GM21619 (cell line): ENCODE results near the gene CDH1.
"Not testable (repeated sequence)": the region's sequence is repeated elsewhere in the genome, so short reads cannot be mapped to it uniquely, and the experiment has no call there.

Experiments
- ATAC-seq: cut with Tn5 transposase; IDR thresholded peaks from one replicate; pipeline ENCODE4 v1.9.1; 2021; ENCODE audit not compliant: unreplicated experiment

CDH1 gene

DNA sequence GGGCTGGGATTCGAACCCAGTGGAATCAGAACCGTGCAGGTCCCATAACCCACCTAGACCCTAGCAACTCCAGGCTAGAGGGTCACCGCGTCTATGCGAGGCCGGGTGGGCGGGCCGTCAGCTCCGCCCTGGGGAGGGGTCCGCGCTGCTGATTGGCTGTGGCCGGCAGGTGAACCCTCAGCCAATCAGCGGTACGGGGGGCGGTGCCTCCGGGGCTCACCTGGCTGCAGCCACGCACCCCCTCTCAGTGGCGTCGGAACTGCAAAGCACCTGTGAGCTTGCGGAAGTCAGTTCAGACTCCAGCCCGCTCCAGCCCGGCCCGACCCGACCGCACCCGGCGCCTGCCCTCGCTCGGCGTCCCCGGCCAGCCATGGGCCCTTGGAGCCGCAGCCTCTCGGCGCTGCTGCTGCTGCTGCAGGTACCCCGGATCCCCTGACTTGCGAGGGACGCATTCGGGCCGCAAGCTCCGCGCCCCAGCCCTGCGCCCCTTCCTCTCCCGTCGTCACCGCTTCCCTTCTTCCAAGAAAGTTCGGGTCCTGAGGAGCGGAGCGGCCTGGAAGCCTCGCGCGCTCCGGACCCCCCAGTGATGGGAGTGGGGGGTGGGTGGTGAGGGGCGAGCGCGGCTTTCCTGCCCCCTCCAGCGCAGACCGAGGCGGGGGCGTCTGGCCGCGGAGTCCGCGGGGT, at the start of gene CDH1:
Gene CDH1, plus strand, starts transcription at position 247 of the 684 bp plus-strand sequence. Its CDS starts 124 bp downstream, at position 371.
- no peak for ATAC-seq

DNA sequence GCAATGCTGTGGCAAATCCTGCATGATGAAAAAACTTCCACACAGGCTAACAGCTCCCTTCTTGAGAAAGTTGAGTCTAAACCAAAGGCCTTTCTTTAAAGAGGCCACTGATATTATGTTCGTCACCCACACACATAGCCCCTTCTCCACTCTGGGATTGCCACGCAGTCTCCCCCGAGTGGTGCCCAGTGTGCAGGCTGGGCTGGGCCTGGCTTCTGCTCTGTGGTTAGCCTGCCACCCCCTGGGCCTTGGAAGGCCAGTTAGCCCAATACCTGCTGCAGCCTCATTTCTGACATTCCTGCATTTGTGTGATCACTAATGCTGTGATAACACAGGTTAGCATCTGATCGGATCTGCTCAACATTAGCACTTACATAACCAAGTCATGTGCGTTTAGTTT, 47.2 kb upstream of the CDH1 start:
- no peak for ATAC-seq

DNA sequence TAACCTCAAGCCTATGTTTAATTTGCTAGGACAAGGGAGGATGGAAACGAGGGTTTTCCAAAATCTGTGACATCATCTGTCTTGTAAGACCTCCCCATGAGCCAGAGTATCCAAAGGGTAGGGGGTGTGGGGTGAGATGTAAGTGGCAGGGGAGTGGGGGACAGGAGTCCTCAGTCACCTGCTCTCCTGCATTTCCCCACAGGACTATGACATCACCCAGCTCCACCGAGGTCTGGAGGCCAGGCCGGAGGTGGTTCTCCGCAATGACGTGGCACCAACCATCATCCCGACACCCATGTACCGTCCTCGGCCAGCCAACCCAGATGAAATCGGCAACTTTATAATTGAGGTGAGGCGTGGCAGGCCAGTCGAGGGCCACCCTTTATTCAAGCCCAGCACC, 41.5 kb upstream of the CDH1 start:
- no peak for ATAC-seq

DNA sequence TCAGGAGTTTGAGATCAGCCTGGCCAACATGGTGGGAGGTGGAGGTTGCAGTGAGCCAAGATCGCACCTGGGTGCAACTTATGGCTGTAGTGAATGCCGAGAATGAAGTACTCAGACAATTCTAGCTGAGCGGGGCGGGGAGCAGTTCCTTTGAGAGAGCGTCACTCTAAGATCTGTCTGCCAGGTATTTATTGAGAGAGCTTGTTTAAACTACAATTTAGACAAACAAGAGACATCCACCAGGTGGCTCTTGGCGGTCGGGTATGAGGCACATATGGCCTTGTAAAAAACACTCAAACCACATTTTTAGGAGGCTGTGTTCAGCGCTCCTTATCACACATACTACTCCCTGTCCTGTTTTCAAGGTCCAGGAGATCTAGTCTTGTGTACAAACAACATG, 40.6 kb upstream of the CDH1 start:
- no peak for ATAC-seq

DNA sequence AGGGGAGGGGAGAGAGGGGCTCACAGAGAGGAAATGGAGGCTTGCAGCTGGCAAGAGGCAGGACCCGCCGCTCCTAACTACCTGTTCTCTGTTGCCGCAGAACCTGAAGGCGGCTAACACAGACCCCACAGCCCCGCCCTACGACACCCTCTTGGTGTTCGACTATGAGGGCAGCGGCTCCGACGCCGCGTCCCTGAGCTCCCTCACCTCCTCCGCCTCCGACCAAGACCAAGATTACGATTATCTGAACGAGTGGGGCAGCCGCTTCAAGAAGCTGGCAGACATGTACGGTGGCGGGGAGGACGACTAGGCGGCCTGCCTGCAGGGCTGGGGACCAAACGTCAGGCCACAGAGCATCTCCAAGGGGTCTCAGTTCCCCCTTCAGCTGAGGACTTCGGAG, 39.0 kb upstream of the CDH1 start:
- no peak for ATAC-seq

DNA sequence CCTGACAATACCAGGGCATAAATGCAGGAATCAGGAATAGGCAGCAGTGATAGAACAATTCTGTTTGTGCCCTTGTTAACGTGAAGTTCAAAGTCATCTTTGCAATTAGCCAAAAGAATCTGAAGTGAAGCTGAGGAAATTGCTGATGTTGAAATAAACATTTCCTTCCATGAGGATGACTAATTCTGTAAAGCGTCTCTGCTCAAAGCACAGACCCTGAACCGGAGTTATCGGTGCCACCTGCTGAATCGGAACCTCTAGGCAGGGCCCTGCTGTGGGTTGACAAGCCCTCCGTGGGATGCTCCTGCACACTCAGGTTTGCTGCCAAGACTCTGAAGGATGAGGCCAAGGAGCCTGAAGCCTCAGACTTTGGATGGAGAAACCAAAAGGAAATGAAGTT, 37.0 kb upstream of the CDH1 start:
- no peak for ATAC-seq

DNA sequence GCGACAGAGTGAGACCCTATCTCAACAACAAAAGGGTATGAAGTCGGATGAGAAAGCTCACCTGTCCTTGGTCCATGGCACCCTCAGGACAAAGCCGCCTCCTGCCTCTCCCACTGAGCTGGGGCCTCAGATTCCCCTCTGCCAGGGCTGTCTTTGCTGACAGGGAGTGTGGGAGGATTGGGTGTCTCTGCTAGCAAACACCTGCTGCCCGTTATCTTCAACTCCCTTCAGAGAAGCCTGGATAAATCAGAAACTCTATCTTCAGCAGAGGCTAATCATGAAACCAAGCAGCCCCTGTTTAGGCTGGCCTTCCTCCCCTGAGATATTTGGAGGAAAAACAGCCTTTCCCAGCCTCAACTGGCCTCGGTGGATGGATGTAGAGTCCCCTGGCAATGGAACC, 36.3 kb upstream of the CDH1 start:
- ATAC-seq, result no peak

DNA sequence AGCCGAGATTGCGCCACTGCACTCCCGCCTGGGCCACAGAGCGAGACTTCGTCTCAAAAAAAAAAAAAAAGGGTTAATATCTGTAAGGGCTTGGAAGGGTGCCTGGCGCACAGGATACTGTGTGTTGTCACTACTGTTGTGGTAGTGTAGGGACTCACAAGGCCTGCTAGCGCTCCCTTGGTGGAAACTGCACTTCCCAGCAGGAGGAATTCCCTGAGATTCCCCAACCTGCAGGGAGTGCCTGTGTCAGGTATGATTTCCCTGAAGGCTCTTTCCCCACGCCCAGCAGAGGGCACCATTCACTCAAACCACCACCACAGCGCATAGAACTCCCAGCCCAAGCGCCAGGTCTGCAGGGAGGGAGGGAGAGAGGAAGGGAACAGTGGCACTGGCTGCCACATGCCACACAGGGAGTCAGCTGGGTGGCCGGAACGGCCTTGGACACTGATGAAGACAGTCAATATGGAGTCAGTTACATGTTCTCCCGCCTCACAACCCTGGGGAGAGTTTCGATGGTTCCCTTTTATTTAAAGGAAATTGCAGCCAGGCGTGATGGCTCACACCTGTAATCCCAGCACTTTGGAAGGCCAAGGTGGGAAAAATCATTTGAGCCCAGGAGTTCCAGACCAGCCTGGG, 32.7 kb upstream of the CDH1 start:
- no peak for ATAC-seq

DNA sequence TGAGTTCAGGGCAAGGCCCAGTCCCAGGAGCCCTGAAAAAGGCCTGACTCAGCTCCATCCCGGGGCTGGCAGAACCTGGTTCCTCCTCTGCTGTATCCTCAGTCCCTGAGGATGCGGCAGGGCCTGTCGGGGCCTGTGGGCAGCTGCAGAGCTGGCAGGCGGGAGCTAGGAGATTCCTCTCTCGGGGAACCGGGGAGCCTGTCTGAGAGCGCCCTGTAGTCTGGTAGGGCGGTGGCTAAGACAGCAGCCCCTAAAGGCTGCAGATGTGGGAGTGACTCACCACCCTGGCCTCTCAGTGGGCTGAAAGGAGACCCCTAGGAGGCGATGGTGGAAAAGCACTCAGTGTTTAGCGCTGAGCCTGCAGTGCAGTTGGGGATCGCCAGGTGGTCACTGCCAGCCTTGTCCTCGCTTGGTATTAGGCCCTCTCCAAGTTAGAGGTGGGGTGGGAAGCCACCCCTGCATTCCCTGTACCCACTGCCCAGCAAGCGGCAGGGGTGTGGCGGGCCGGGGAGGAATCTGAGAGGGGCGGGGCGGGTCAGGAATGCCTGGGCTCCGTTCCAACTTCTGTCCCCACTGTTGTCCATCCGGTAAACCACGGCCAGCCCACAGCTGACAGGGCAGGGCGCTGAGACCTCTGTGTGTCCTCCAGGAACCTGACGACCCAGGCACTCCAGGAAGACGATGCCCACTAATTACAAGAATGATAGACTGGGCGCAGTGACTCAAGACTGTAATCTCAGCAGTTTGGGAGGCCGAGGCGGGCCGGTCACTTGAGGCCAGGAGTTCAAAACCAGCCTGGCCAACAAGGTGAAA, 29.5 kb upstream of the CDH1 start:
- no peak for ATAC-seq

DNA sequence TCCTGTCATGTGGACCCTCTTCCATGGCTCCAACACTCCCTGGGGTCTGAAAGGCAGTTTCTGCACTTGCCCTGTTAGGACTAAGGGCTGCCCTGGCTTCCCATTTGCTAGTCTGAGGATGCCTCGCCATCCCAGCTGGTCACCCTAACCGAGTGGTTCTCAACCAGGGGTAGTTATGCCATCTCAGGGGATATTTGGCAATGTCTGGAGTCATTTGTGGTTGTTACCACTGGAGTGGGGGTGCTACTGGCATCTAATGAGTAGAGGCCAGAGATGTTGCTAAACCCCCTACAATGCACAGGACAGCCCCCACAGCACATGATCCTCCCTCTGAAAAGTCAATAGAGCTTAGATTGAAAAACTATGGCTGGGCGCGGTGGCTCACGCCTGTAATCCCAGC, 26.9 kb upstream of the CDH1 start:
- no peak for ATAC-seq

DNA sequence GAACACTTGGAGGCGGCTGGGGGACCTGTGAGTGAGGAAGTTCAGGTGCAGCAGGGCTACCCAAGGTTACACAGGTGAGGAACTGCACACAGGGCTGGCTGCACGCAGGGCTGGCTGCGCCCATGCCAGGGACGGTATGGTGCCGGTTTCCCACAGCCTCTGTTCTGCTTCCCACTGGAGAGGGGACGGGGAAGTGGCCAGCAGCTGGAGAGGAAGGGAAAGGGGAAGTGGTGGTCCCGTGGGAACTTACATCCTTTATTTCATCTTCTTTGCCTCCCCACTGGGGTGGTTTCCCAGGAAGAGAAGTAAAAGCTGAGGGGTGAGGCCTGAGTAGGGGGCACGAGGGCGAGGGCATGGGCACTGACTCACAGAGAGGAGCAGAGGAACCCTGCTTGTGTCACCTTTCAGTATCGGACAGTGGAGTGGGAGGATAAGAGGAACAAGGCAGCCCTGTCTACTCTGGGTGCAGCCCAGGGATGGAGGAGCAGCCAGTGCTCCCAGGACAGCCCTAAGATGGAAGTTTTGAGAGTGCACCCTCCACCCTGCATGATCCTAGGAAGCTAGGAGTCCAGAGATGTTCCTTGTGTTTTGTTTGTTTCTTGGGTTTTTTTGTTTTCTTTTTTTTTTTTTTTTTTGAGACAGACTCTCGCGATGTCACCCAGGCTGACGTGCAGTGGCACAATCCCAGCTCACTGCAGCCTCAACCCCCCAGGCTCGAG, 25.5 kb upstream of the CDH1 start:
- no peak for ATAC-seq

DNA sequence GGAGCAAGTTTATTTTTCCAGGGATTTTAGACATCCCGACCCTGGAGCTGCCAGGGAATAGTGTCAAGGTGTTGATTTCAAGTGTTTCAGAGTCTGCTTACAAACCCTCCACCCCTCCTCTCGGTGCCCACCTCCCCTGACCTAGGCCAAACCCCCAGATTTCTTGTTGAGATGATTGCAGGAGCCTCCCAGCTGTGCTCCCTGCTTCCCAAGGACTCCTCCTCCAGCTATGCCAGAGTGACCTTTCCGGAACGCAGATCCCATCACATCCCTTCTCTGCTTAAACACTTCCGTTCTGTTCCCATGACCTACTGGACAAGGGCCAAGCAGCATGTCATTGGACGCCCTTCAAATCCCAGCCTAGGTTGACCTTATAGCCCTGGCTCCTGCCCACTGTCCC, 23.7 kb upstream of the CDH1 start:
- ATAC-seq, result no peak

DNA sequence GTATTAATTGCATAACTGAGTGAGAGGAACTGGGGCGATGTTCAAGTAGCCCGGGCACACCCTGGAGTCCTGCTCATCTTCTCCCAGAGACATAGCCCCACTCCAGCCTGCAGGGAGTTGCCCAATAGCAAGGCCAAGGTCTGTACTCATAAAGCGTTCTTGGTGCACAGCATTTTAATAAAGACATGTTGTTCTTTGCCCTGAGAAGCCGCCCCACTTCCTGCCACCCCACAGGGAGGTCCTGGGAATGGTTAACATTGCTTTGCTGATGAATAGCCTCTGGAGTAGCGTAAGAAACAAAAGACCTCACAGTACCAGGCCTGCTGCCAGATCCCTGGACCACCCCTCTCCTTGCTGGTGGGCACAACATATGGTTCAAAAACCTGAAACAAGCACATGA, 21.6 kb upstream of the CDH1 start:
- no peak for ATAC-seq

DNA sequence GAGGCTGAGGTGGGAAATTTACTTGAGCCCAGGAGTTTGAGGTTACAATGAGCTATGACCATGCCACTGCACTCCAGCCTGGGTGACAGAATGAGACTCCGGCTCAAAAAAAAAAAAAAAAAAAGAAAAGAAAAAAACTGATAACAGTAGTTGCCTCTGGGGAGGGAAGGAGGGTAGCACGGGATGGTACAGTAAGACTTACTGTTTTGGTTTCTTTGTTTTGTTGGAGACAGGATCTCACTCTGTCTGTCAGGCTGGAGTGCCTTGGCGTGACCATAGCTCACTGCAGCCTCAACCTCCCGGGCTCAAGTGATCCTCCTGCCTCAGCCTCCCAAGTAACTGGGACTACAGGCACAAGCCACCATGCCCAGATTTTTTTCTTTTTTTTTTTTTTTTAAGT, 20.6 kb upstream of the CDH1 start:
- ATAC-seq, result not testable (repeated sequence)

DNA sequence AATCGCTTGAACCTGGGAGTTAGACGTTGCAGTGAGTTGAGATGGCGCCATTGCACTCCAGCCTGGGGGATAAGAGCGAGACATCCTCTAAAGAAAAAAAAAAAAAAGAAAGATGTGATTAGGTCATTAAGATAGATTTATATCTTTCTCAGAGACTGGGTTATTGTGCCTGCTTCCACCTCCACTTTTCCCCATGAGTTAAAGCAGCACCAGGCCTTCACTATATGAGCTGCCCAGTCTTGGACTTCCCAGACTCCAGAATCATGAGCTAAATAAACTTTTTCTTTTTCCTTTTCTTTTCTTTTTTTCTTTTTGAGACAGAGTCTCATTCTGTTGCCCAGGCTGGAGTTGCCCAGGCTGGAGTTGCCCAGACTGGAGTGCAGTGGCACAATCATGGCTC, 19.4 kb upstream of the CDH1 start:
- no peak for ATAC-seq

DNA sequence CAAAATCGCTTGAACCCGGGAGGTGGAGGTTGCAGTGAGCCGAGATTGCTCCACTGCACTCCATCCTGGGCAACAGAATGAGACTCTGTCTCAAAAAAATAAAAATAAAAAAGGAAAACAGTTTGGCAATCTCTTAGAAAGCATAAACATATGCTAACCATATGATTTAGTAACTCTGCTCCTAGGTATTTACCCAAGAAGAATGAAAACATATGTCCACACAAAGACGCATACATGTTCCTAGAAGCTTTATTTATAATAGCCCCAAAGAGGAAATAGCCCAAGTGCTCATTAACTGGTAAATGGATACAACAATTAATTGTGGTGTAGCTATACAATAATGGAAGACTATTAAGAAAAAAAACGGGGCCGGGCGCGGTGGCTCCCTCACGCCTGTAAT, 18.5 kb upstream of the CDH1 start:
- no peak for ATAC-seq

DNA sequence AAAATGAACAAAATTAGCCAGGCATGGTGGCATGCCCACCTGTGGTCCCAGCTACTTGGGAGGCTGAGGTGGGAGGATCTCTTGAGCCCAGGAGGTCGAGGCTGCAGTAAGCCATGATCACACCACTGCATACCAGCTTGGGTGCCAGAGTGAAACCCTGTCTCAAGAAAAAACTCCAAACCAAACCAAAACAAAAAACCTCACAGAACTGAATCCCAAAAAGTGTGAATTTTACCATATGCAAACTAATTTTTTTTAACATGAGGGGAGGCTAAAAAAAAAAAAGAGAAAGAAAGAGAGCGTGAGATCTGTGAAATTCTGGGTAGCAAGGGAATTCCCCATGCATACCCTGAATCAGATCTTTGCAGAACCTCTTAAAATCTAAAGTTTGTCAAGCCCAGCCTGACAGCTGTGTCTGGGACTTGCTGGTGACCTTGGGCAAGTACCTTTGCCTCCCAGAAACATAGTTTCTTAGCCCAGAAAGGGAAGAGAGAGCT, 17.1 kb upstream of the CDH1 start:
- peak; percentile 86 for ATAC-seq

DNA sequence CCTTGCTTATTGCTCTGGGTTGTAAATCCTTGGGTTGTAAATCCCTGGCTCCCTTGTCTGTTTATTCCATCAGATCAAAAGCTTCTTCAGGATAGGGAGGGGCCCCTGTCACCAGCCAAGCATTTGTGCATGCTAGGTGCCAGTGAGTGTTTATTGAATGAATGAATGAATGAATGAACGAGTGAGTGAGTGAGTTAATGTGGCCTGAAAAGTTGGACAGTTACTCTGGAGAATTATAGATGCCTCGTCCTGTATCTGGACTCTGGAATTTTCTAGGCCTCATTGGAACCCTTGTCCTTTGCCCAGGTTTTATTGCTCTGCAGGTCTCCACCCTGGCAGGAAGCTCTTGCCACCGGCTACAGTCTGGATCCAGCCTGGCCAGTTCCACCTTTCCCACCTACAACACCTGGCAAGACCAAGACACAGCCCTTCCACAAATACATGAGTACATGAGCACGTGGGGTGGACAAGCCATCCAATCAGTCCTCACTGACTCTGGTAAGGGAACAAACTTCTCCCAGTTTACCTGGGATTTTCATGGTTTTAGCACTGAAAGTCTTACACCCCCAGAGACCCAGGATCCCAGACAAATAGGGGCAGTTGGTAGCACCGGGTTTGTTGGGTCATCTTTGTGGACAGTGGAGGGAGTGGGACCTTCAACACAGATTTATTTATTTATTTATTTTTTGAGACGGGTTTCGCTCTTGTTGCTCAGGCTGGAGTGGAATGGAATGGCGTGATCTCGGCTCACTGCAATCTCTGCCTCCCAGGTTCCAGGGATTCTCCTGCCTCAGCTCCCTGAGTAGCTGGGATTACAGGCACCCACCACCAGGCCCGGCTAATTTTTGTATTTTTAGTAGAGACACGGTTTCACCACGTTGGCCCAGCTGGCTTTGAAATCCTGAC, 14.7 kb upstream of the CDH1 start:
- no peak for ATAC-seq

DNA sequence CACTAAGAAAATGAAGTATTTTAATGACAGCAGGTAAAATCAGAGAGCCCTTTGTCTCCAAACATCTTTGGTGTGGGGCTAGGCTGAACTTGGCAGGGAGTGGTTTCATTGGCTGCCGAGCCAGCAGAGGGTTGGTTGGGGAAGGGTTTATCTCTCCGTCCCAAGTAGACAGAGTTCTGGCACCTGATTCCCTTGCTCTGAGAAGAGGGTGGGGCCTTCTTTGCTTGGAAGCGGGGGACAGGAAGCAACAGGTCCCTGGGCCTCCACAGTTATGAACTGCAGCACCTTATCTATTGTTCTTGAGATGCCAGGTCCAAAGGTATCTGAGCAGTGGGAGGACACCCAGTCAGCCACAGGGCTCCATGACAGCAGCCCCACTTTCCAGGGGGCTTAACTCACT, 12.3 kb upstream of the CDH1 start:
- ATAC-seq, result no peak

DNA sequence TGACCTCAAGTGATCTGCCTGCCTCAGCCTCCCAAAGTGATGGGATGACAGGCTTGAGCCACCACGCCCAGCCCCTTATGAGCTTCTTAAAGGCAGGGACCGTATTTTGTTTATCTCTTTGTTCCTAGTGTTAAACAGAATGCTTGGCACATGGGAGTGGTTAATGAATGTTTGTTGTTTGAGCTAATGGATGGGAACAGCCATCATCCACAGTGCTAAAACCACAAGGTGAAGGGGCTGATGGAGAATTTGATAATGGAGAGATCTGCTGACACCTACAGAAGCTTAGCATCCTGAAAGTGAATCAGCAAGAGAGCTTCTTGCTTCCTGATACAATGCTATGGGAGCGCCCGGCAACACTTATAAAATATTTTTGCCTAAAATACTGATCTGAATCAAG, 8.6 kb upstream of the CDH1 start:
- ATAC-seq, result no peak
